Endothelial cell of umbilical vein (primary cell): Measurements from ENCODE around the gene TAS2R43. TPM values are rescaled to one million over a fixed set of nuclear protein-coding genes. Genes with fewer than 3 reads are reported as not detected.

Experiments
- BruUV-seq: library from RNA; stranded (reverse); fragments of 400-500 nt; replicated peaks from 2 replicates; lab custom pipeline; 2021; lab: Mats Ljungman, UMichigan
- CTCF ChIA-PET: fragments of 300-600, 350-600 bp; sonication (Branson Sonifier 250); formaldehyde crosslinking; loops from one replicate; lab custom pipeline; 2021; ENCODE audit warnings: antibody characterized with exemption, inconsistent platforms; lab: Charles Lee
- POLR2A ChIA-PET: fragments of 300-600, 350-600 bp; sonication (Branson Sonifier 250); formaldehyde crosslinking; loops from one replicate; lab custom pipeline; 2021; ENCODE audit warnings: antibody characterized with exemption, inconsistent platforms; lab: Charles Lee
- DNase-seq: peaks from one replicate; pipeline ENCODE4 v3.0.0-alpha.2; 2011; ENCODE audit warnings: low read depth, low spot score
- FAIRE-seq: peaks from 2 replicates; lab custom pipeline; 2011; peaks lifted over from hg19 to GRCh38; lab: Jason Lieb, UNC
- H2AFZ ChIP-seq: 2 replicates; pipeline ENCODE4 v1.6.0; 2012; ENCODE audit warnings: low read depth, low read length, control low read depth, inconsistent platforms
- H3K27ac ChIP-seq: 2 replicates; pipeline ENCODE4 v1.5.1; 2011; ENCODE audit warnings: low read depth, mild to moderate bottlenecking, control low read depth, low read length, moderate library complexity; ENCODE audit not compliant: insufficient read depth
- H3K27me3 ChIP-seq, 2 experiments: 2 replicates each; pipeline versions ENCODE4 v1.6.0 to v1.6.1; 2011; ENCODE audit warnings: low read length in 2 of 2, mixed read lengths in 1 of 2; ENCODE audit not compliant: control insufficient read depth in 2 of 2, insufficient read depth in 2 of 2
- H3K36me3 ChIP-seq, 2 experiments: 2 replicates in 1 of 2; 3 replicates in 1 of 2; pipeline ENCODE4 v1.5.1; 2011; ENCODE audit warnings: low read length in 2 of 2, mild to moderate bottlenecking in 1 of 2, moderate library complexity in 1 of 2; ENCODE audit not compliant: control insufficient read depth in 2 of 2, insufficient read depth in 2 of 2; ENCODE audit errors: extremely low read depth in 1 of 2
- H3K4me1 ChIP-seq: 3 replicates; pipeline ENCODE4 v1.5.1; 2011; ENCODE audit warnings: mild to moderate bottlenecking, low read length; ENCODE audit not compliant: control insufficient read depth, insufficient read depth; ENCODE audit errors: extremely low read depth
- H3K4me2 ChIP-seq: 2 replicates; pipeline ENCODE4 v1.6.1; 2011; ENCODE audit warnings: low read length, control low read depth, mixed read lengths; ENCODE audit not compliant: insufficient read depth
- H3K4me3 ChIP-seq, 3 experiments: fragments of 200-600 bp in 1 of 3; sonication (generic), shearing (Covaris generic) in 1 of 3; replicated peaks in 1 of 3; 2 replicates each; pipeline ENCODE4 v1.5.1; 2011 to 2016; ENCODE audit warnings: control low read depth in 3 of 3, low read length in 3 of 3, mild to moderate bottlenecking in 2 of 3, inconsistent platforms in 1 of 3, low read depth in 1 of 3, moderate library complexity in 1 of 3; ENCODE audit not compliant: insufficient read depth in 1 of 3
- H3K79me2 ChIP-seq: 2 replicates; pipeline ENCODE4 v1.6.0; 2012; ENCODE audit warnings: low read length, inconsistent platforms; ENCODE audit not compliant: control insufficient read depth, insufficient read depth
- H3K9ac ChIP-seq: replicated peaks from 2 replicates; pipeline ENCODE3; 2011; ENCODE audit warnings: low read length, control low read depth; ENCODE audit not compliant: insufficient read depth; ENCODE audit errors: extremely low read depth
- H3K9me1 ChIP-seq: replicated peaks from 3 replicates; pipeline ENCODE4 v1.6.0; 2011; ENCODE audit warnings: mild to moderate bottlenecking, low read length; ENCODE audit not compliant: control insufficient read depth, insufficient read depth; ENCODE audit errors: extremely low read depth
- H3K9me3 ChIP-seq: replicated peaks from 2 replicates; pipeline ENCODE4 v1.5.1; 2012; ENCODE audit warnings: low read length, inconsistent platforms; ENCODE audit not compliant: control insufficient read depth, insufficient read depth
- H4K20me1 ChIP-seq: replicated peaks from 2 replicates; pipeline ENCODE3; 2011; ENCODE audit warnings: mild to moderate bottlenecking, low read length; ENCODE audit not compliant: control insufficient read depth, insufficient read depth; ENCODE audit errors: extremely low read depth
- CTCF ChIP-seq, 2 donors: IDR thresholded peaks; 1 replicate in 1 of 2; 2 replicates in 1 of 2; pipeline ENCODE4 v1.5.1; 2011; ENCODE audit warnings: low read length in 2 of 2, mild to moderate bottlenecking in 2 of 2, moderate library complexity in 2 of 2, control low read depth in 1 of 2, inconsistent platforms in 1 of 2, low read depth in 1 of 2; ENCODE audit not compliant: insufficient read depth in 1 of 2; ENCODE audit errors: extremely low read depth in 1 of 2
- EZH2 ChIP-seq: IDR thresholded peaks from 2 replicates; pipeline ENCODE4 v1.6.1; 2012; ENCODE audit warnings: borderline replicate concordance, low read depth, mild to moderate bottlenecking, moderate library complexity, low read length, inconsistent platforms; ENCODE audit not compliant: severe bottlenecking
- FOS ChIP-seq: IDR thresholded peaks from 2 replicates; pipeline ENCODE4 v1.6.1; 2011; ENCODE audit warnings: mild to moderate bottlenecking, low read length, moderate library complexity, borderline replicate concordance; ENCODE audit not compliant: insufficient read depth
- GATA2 ChIP-seq: IDR thresholded peaks from 2 replicates; pipeline ENCODE4 v1.7.0; 2011; ENCODE audit warnings: low read depth, mild to moderate bottlenecking, moderate library complexity, mixed read lengths, low read length; ENCODE audit not compliant: insufficient read length, insufficient read depth
- JUN ChIP-seq: IDR thresholded peaks from 2 replicates; pipeline ENCODE4 v1.6.1; 2011; ENCODE audit warnings: borderline replicate concordance, low read depth; ENCODE audit not compliant: insufficient read length, insufficient read depth
- MAX ChIP-seq: IDR thresholded peaks from 2 replicates; pipeline ENCODE4 v1.6.1; 2011; ENCODE audit not compliant: insufficient read depth, insufficient read length
- MYC ChIP-seq: IDR thresholded peaks from one replicate; pipeline ENCODE4 v1.6.1; 2011; ENCODE audit warnings: mild to moderate bottlenecking, low read depth, low read length
- POLR2A ChIP-seq: IDR thresholded peaks from 2 replicates; pipeline ENCODE4 v1.6.1; 2012; ENCODE audit warnings: low read depth, mild to moderate bottlenecking, control low read depth, low read length
- POLR2AphosphoS5 ChIP-seq: IDR thresholded peaks from 2 replicates; pipeline ENCODE4 v1.6.1; 2012; ENCODE audit warnings: low read depth, mild to moderate bottlenecking, control low read depth, low read length, moderate library complexity; ENCODE audit not compliant: insufficient read depth
- dilution Hi-C: fragments of 300-500 bp; cut with MboI; formaldehyde crosslinking; loops from one replicate; pipeline ENCODE4 v1.15.0; 2019; ENCODE audit warnings: low sequenced_read_pairs; ENCODE audit not compliant: extremely low pct_ligation_motif_present
- intact Hi-C: fragments of 100-400 bp; cut with micrococcal nuclease; formaldehyde crosslinking; loops from one replicate; pipeline ENCODE4 v1.10.0; 2022
- polyA plus RNA-seq, 4 experiments: library from polyadenylated mRNA; depleted of rRNA in 3 of 4; stranded (reverse) in 3 of 4; unstranded in 1 of 4; fragments of >200 nt; gene quantifications; 2 replicates each; pipeline versions ENCODE4 v1.2.1 to v1.2.3, GENCODE V29; 2011 to 2012; ENCODE audit warnings: missing spikeins in 1 of 4
- total RNA-seq: library from RNA; stranded (reverse); gene quantifications from 2 replicates; pipeline ENCODE4 v1.2.3, GENCODE V29; 2021

The TAS2R43 gene
- total and polyA plus RNA-seq, 2 donors (not counting 3 experiments of a cell fraction or from before 2014, with no cell fraction given) = 0.07 to 1.8 TPM

- no TSS peak for BruUV-seq
- no peaks in the 10 kb centered on the region for H3K9me3 ChIP-seq
- no peaks in the 10 kb centered on the region for H3K4me1 ChIP-seq
- H3K36me3 ChIP-seq = no peaks in the 10 kb centered on the region
- FAIRE-seq (no peak), DNase-seq (no peak)
- TF ChIP-seq GATA2 (no peak), JUN (no peak), MAX (no peak), MYC (no peak), POLR2A (no peak), FOS (no peak), EZH2 (no peak), CTCF (IDR thresholded peaks at IDR 0.05; ENCODE audit: extremely low read depth in 1 of 2, insufficient read depth in 1 of 2, low read depth in 1 of 2, low read length in 2 of 2) (no peak), POLR2AphosphoS5 (no peak)
- H3K9ac ChIP-seq = no peak overlapping the region
- no peaks in the 10 kb centered on the region for H4K20me1 ChIP-seq
- H3K27me3 ChIP-seq = no peaks in the 10 kb centered on the region
- no peak overlapping the region for H3K27ac ChIP-seq
- H2AFZ ChIP-seq = no peak overlapping the region
- H3K4me2 ChIP-seq = no peak overlapping the region
- no peak overlapping the region for H3K4me3 ChIP-seq
- intact Hi-C loops (no loop called here), dilution Hi-C loops (no loop called here)
- H3K9me1 ChIP-seq = no peaks in the 10 kb centered on the region
- no peaks in the 10 kb centered on the region for H3K79me2 ChIP-seq
- ChIA-PET CTCF (interaction anchor here (0.7 kb wide), 1 partner anchor 56 kb away, joined by 3 read pairs; no protein-coding TSS in a partner anchor), POLR2A (no interaction called here)
Observed at GRCh38 chr12:11075642-11076041, 16.5 kb downstream of the TAS2R43 start.
